Stimulated activated CD8-positive, alpha-beta memory T cell treated with anti-CD3 and anti-CD28 coated beads, Interleukin-12 subunit alpha, Interleukin-12 subunit beta, amount 100 ng/mL, for 24 hours (primary cell): ENCODE data around the gene ZMYND11.

Experiments used
- DNase-seq: peaks from one replicate; pipeline ENCODE4 v3.0.0-alpha.2; 2020; ENCODE audit errors: extremely low read depth

The ZMYND11 gene

GRCh38 chr10:135132-135600 lies at the start of gene ZMYND11:
ZMYND11 (plus strand) TSS chr10:135455; CDS start chr10:180013, 44,558 bp downstream.
- peak; percentile 39 for DNase-seq

- no peak for DNase-seq
Observed at GRCh38 chr10:86031-86430, 49.2 kb upstream of the ZMYND11 start.

- no peak for DNase-seq
Observed at GRCh38 chr10:87177-88080, 47.8 kb upstream of the ZMYND11 start.

DNA sequence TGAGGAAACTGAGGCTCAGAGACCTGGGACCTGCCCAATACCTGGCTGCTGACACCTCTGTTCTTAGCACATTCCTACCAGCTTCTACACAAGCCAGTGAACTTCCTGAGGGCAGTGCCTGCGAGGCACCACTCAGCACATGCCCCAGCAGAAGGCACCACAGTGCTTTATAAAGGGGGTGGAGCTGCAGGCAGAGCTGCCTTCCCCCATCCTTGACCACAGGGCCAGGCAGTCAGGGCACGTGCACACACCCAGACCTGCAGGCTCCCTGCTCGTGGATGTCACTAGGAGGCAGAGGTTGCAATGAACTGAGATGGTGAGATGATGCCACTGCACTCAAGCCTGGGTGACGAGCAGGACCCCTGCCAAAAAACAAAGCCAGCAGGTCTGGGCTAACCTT lies 47.0 kb upstream of the ZMYND11 start:
- no peak for DNase-seq

DNA sequence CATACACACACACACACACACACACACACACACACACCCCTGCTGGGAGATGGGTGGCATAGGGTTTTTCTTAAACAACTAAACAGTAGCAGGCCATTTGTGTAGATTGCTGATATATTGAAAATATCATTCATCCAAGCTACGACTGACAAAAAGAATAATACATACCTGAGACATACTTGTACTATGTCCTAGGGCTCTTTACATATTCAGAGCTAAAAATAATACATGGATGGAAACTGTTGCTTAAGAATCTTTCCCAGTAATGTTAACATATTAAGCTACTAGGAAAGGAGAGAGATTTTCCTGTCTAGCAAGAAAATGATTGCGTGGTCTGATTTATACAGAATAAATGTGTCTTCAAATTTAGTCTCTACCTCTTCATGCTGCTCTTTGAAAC lies 46.0 kb upstream of the ZMYND11 start:
- DNase-seq = no peak

- no peak for DNase-seq
Observed at GRCh38 chr10:90161-90560, 45.1 kb upstream of the ZMYND11 start.

DNA sequence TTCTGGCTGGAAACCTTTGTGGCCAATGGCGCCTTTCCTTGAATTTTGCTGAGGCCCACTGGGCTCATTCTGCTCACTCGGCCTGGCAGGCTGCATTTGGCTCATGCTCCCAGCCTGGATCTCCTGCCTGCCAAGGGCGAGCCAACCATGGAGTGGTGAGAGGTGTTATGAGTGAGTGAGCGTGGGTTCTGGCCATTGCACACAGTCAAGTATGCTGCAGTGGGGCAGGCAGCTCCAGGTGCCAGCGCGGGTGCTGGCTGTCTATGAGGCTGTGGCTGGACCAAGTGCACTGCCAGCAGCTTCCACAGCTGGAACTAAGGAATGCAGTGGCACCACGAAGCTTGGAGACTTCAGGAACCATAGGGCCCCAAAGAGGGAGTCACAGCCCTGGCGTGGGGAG lies 43.9 kb upstream of the ZMYND11 start:
- DNase-seq = no peak

GRCh38 chr10:92153-92552 lies 43.1 kb upstream of the ZMYND11 start:
- no peak for DNase-seq

DNA sequence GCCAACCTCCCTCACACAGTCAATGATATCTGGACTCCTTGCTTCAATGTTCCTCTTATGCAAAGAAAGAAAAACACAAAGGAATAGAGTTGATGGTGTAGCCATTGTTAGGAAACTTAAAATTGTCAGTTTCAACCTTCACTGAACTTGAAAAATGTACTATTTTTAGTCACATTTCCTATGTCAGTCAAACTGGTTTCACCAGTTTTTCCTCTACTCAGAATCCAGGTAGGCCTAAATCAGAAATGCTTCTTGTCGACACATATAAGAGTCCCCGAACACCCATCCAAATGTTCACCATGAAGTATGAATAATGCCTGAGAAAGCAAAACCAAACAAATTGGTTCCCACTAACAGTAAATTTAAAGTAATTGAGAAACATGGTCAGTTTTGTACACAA lies 42.4 kb upstream of the ZMYND11 start:
- DNase-seq = no peak

GRCh38 chr10:94613-95012 lies 40.6 kb upstream of the ZMYND11 start:
- no peak for DNase-seq

GRCh38 chr10:95356-96115 lies 39.7 kb upstream of the ZMYND11 start:
- no peak for DNase-seq

GRCh38 chr10:96466-96865 lies 38.8 kb upstream of the ZMYND11 start:
- no peak for DNase-seq

DNA sequence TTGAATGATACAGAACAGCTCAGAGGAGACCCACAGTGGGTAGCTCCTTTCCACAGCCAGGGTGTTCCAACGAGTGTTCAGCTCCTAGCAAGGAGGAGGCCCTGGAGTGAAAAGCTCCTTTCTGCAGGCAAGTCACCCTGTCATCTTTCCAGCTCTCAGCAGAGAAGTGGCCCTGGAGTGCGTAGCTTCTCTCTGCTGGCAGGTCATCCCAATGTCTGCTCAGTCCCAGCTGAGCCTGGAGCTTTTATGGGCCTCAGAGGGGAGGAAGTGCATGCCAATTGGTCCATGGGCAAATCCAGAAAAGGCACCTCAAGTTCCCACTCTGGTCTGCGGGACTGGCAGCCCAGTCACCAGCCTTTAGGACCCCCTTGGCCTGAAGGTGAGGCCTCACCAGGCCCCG lies 30.8 kb upstream of the ZMYND11 start:
- no peak for DNase-seq

DNA sequence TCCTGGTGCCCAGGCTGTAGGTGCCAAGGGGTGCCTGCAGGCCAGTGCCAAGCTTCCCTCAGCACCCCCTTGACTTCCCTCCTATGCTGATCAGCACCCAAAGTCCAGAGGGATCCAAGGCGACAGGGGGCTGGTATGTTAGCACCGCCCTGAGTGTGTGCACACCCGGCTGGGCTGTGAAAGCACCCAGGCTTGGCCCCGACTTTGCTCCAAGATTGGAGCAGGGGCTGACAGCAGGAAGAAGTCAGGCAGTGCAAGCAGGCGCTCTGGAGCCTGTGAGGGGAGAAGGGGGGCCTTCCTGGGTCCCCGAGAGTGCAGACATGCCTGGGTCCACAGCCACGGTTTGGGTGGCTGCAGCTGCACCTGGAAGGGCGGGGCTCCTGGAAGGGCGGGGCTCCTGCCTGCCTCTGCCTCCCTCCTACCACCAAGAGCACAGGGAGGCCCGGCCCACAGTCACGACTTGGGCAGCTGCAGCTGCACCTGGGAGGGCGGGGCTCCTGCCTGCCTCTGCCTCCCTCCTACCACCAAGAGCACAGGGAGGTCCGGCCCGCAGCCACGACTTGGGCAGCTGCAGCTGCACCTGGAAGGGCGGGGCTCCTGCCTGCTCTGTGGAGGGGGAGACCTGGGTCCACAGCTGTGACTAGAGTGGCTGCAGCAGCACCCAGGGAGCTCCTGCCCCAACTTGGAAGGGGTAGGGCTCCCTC lies 30.2 kb upstream of the ZMYND11 start:
- DNase-seq = no peak

- no peak for DNase-seq
Observed at GRCh38 chr10:105806-106205, 29.4 kb upstream of the ZMYND11 start.

- no peak for DNase-seq
Observed at GRCh38 chr10:106740-107139, 28.5 kb upstream of the ZMYND11 start.

DNA sequence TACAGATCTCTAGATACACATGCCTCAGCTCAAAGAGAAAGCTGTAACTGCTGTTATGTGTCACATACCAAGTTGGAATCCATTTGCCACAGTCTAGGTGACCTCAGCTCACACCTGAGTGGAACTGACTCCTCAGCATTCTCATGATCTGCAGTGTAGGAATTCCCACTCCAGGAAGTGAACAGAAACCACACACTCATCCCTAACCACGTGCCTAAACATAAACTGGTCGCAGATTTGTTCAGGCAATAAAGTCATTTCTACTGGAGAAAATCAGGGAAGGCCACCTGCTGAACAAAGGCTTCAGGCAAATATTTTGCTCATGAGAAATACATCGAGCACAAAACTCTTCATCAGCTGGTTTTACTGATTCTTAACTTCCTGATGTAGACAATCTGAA lies 23.0 kb upstream of the ZMYND11 start:
- no peak for DNase-seq

DNA sequence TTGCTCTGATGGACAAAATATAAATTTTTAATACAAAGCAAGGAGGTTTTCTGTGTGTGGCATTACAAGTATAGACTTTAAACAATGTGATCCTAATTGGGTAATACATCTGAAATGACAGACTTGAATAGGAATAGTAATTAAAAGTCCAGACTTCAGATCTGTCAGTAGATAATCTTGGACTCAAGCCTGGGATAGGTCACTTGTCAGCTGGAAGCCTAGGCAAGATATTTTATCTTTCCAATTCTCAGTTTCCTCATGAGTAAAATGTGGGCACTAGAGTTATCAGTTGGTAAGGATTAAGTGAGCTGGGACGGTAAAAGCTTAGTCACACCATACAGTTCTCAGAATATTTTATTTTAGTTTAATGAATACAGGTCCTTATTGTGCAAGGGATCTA lies 10.4 kb upstream of the ZMYND11 start:
- DNase-seq = no peak

DNA sequence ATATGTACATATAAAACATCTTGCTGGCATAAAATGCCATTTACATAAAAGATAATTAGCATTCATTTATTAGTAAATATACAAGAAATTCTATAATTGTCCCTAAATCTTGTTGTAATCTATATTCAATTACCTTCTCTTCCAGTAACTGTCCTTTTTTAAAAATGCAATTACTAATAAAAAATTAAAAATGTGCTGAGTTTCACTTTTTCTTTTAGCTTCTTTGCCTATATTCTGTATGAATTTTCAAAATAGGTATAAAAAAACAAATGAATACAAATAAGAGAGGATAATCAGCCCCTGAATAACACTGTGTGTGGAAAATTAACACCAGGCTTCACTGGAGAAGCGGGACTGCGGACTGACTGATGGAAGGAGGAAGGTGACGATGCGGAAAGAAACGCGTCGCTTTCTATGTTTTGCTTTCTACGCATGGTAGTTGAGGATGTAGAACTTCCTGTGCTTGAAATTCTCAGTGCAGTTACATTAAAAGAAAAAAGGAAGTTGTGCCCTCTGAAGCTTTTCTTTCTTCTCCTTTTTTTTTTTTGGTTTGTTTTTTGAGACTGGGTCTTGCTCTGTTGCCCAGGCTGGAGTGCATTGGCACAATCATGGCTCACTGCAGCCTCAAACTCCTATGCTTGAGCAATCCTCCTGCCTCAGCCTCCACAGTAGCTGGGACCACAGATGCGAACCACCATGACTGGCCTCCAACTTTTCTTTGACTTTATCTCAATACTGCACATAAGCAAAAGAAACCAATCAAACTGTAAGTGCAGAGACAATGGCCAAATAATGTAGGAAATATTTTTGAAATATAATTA lies 7.4 kb upstream of the ZMYND11 start:
- no peak for DNase-seq

- DNase-seq = no peak
Observed at GRCh38 chr10:129810-130209, 5.4 kb upstream of the ZMYND11 start.
